ENCODE results near the gene OPA1.

The OPA1 gene

GRCh38 chr3:193701953-193702635 lies 109.1 kb downstream of the OPA1 start:
- in situ Hi-C loops (cut with MboI; ENCODE audit: low sequenced_read_pairs), result no loop called here

GRCh38 chr3:193702967-193703366 lies 110.0 kb downstream of the OPA1 start:
- in situ Hi-C loops (cut with MboI; ENCODE audit: low sequenced_read_pairs), result no loop called here

- in situ Hi-C loops (cut with MboI; ENCODE audit: low sequenced_read_pairs), result no loop called here
These were observed 111.4 kb downstream of the OPA1 start for GRCh38 chr3:193704431-193704830.

- in situ Hi-C loops (cut with MboI; ENCODE audit: low sequenced_read_pairs), result no loop called here
These were observed 115.3 kb downstream of the OPA1 start for GRCh38 chr3:193708270-193708669.

GRCh38 chr3:193710286-193711165 lies 117.5 kb downstream of the OPA1 start:
- in situ Hi-C loops (cut with MboI; ENCODE audit: low sequenced_read_pairs), result no loop called here

GRCh38 chr3:193711166-193711485 lies 118.1 kb downstream of the OPA1 start:
- in situ Hi-C loops (cut with MboI; ENCODE audit: low sequenced_read_pairs), result no loop called here

- in situ Hi-C loops (cut with MboI; ENCODE audit: low sequenced_read_pairs), result no loop called here
These were observed 118.5 kb downstream of the OPA1 start for GRCh38 chr3:193711523-193711963.

- in situ Hi-C loops (cut with MboI; ENCODE audit: low sequenced_read_pairs), result no loop called here
These were observed 119.1 kb downstream of the OPA1 start for GRCh38 chr3:193711964-193712598.

GRCh38 chr3:193712938-193713337 lies 119.9 kb downstream of the OPA1 start:
- in situ Hi-C loops (cut with MboI; ENCODE audit: low sequenced_read_pairs), result no loop called here

- in situ Hi-C loops (cut with MboI; ENCODE audit: low sequenced_read_pairs), result no loop called here
These were observed 121.6 kb downstream of the OPA1 start for GRCh38 chr3:193714523-193715137.

- in situ Hi-C loops (cut with MboI; ENCODE audit: low sequenced_read_pairs), result no loop called here
These were observed 123.1 kb downstream of the OPA1 start for GRCh38 chr3:193716150-193716549.

GRCh38 chr3:193719735-193720134 lies 126.7 kb downstream of the OPA1 start:
- in situ Hi-C loops (cut with MboI; ENCODE audit: low sequenced_read_pairs), result no loop called here

GRCh38 chr3:193720169-193720568 lies 127.2 kb downstream of the OPA1 start:
- in situ Hi-C loops (cut with MboI; ENCODE audit: low sequenced_read_pairs), result no loop called here

GRCh38 chr3:193722566-193722965 lies 129.6 kb downstream of the OPA1 start:
- in situ Hi-C loops (cut with MboI; ENCODE audit: low sequenced_read_pairs), result no loop called here

GRCh38 chr3:193727089-193727488 lies 134.1 kb downstream of the OPA1 start:
- in situ Hi-C loops (cut with MboI; ENCODE audit: low sequenced_read_pairs), result no loop called here

GRCh38 chr3:193728429-193729087 lies 135.6 kb downstream of the OPA1 start:
- in situ Hi-C loops (cut with MboI; ENCODE audit: low sequenced_read_pairs), result no loop called here

GRCh38 chr3:193729088-193729465 lies 136.1 kb downstream of the OPA1 start:
- in situ Hi-C loops (cut with MboI; ENCODE audit: low sequenced_read_pairs), result no loop called here

GRCh38 chr3:193729601-193730000 lies 136.6 kb downstream of the OPA1 start:
- in situ Hi-C loops (cut with MboI; ENCODE audit: low sequenced_read_pairs), result no loop called here

GRCh38 chr3:193730511-193730910 lies 137.5 kb downstream of the OPA1 start:
- in situ Hi-C loops (cut with MboI; ENCODE audit: low sequenced_read_pairs), result no loop called here

GRCh38 chr3:193730976-193731375 lies 138.0 kb downstream of the OPA1 start:
- in situ Hi-C loops (cut with MboI; ENCODE audit: low sequenced_read_pairs), result no loop called here

- in situ Hi-C loops (cut with MboI; ENCODE audit: low sequenced_read_pairs), result no loop called here
These were observed 138.6 kb downstream of the OPA1 start for GRCh38 chr3:193731656-193732055.

All from HL-60/S4 treated with phorbol 12-myristate 13-acetate at 8.2 ng/mL for 4 days and 3 days (cell line).